Thoracic aorta (tissue), 2 donors: ENCODE data around the gene DPP8. TPM values are rescaled to one million over a fixed set of nuclear protein-coding genes. Genes with fewer than 3 reads are reported as not detected.

Experiments used
- ATAC-seq: fragments of 150-250 bp; one replicate; pipeline ENCODE4 v1.8.0; 2017; ENCODE audit warnings: low read depth; ENCODE audit not compliant: insufficient number of reproducible peaks, low FRiP score
- DNase-seq: peaks from one replicate; pipeline ENCODE4 v3.0.0-alpha.2; 2020; ENCODE audit warnings: low spot score
- H3K27ac ChIP-seq, 2 donors: fragments of 200-600 bp; sonication (generic); 1 replicate in 1 of 2; 2 replicates in 1 of 2; pipeline ENCODE4 v1.5.1; 2016; ENCODE audit warnings: mild to moderate bottlenecking in 2 of 2, moderate library complexity in 2 of 2
- H3K27me3 ChIP-seq: fragments of 200-600 bp; sonication (generic); replicated peaks from 2 replicates; pipeline ENCODE4 v1.6.0; 2016; ENCODE audit warnings: mild to moderate bottlenecking; ENCODE audit not compliant: insufficient read depth
- H3K36me3 ChIP-seq: fragments of 200-600 bp; sonication (generic); one replicate; pipeline ENCODE4 v1.5.1; 2016
- H3K4me1 ChIP-seq, 2 donors: fragments of 200-600 bp; sonication (generic); 1 replicate in 1 of 2; 2 replicates in 1 of 2; pipeline versions ENCODE4 v1.5.1 to v1.6.0; 2016; ENCODE audit warnings: low read depth in 2 of 2, mild to moderate bottlenecking in 1 of 2; ENCODE audit not compliant: control insufficient read depth in 1 of 2
- H3K4me3 ChIP-seq: fragments of 200-600 bp; sonication (generic); 2 replicates; pipeline ENCODE4 v1.5.1; 2016; ENCODE audit warnings: mild to moderate bottlenecking
- H3K9me3 ChIP-seq: fragments of 200-600 bp; sonication (generic); 2 replicates; pipeline ENCODE4 v1.5.1; 2016
- CTCF ChIP-seq: fragments of 200-600 bp; sonication (generic); IDR thresholded peaks from one replicate; pipeline ENCODE4 v1.5.1; 2019; ENCODE audit warnings: antibody characterized with exemption
- total RNA-seq, 2 donors: library from RNA; depleted of rRNA; stranded (reverse); fragments of >200 nt; gene quantifications; one replicate each; pipeline versions ENCODE4 v1.1.0 to v1.2.3, GENCODE V29; 2016

The DPP8 gene
- total RNA-seq, 2 donors from 2014 or later = 38.3 to 58.0 TPM

GRCh38 chr15:65395567-65396202 lies 121.8 kb downstream of the DPP8 start:
- no peak overlapping the region for H3K4me3 ChIP-seq
- DNase-seq = no peak

GRCh38 chr15:65394936-65395335 lies 122.6 kb downstream of the DPP8 start:
- Histone ChIP-seq H3K4me3 (no peak overlapping the region), H3K9me3 (no peaks in the 10 kb centered on the region), H3K4me1 (no peaks in the 10 kb centered on the region), H3K36me3 (no peaks in the 10 kb centered on the region), H3K27ac (no peak overlapping the region), H3K27me3 (no peaks in the 10 kb centered on the region)
- no peak for TF ChIP-seq CTCF
- ATAC-seq (no peak), DNase-seq (no peak)

More at GRCh38 chr15:65395567-65396202, 121.8 kb downstream of the DPP8 start:
- H3K9me3 ChIP-seq = no peaks in the 10 kb centered on the region
- no peaks in the 10 kb centered on the region for H3K4me1 ChIP-seq
- no peaks in the 10 kb centered on the region for H3K36me3 ChIP-seq
- no peaks in the 10 kb centered on the region for H3K27me3 ChIP-seq
- no peak for TF ChIP-seq CTCF
- no peak for ATAC-seq
- H3K27ac ChIP-seq = no peak overlapping the region

GRCh38 chr15:65394280-65394789 lies 123.2 kb downstream of the DPP8 start:
- ATAC-seq (no peak), DNase-seq (no peak)
- no peaks in the 10 kb centered on the region for H3K9me3 ChIP-seq
- H3K36me3 ChIP-seq = no peaks in the 10 kb centered on the region
- no peak overlapping the region for H3K4me3 ChIP-seq
- H3K4me1 ChIP-seq = no peaks in the 10 kb centered on the region
- no peaks in the 10 kb centered on the region for H3K27me3 ChIP-seq
- no peak for TF ChIP-seq CTCF
- H3K27ac ChIP-seq = no peak overlapping the region

- no peak for DNase-seq
- Histone ChIP-seq H3K27me3 (no peaks in the 10 kb centered on the region), H3K4me3 (no peak overlapping the region), H3K27ac (no peak overlapping the region), H3K36me3 (no peaks in the 10 kb centered on the region), H3K4me1 (no peaks in the 10 kb centered on the region), H3K9me3 (no peaks in the 10 kb centered on the region)
- no peak for ATAC-seq
- TF ChIP-seq CTCF = no peak
These were observed 123.9 kb downstream of the DPP8 start for GRCh38 chr15:65393557-65393956.

- H3K4me3 ChIP-seq = no peak overlapping the region
- DNase-seq = no peak
- no peaks in the 10 kb centered on the region for H3K4me1 ChIP-seq
- no peaks in the 10 kb centered on the region for H3K36me3 ChIP-seq
- no peak for TF ChIP-seq CTCF
- no peak overlapping the region for H3K27ac ChIP-seq
- no peaks in the 10 kb centered on the region for H3K9me3 ChIP-seq
- no peak for ATAC-seq
- no peaks in the 10 kb centered on the region for H3K27me3 ChIP-seq
These were observed 124.4 kb downstream of the DPP8 start for GRCh38 chr15:65393091-65393490.

Other genes with a start within 250 kb of the DPP8 start
- gene PARP16, start 230.8 kb downstream of the DPP8 start, total RNA-seq = 10 to 100 TPM in 1 of 2 donors, 1 to 10 TPM in 1; 7.2 to 15.4 TPM
- not detected for gene RNU5A-1, start 221.6 kb downstream of the DPP8 start, total RNA-seq
- gene RNU5B-1, start 213.0 kb downstream of the DPP8 start, total RNA-seq = not detected
- gene IGDCC3, start 139.7 kb downstream of the DPP8 start, total RNA-seq = not detected
- gene IGDCC4, start 94.7 kb downstream of the DPP8 start, total RNA-seq = 1 to 10 TPM in 1 of 2 donors, under 1 TPM in 1; 0.95 to 2.8 TPM
- gene HACD3, start 12.8 kb upstream of the DPP8 start, total RNA-seq = 10 to 100 TPM; 20.0 to 31.0 TPM
- 10 to 100 TPM; 36.8 to 39.7 TPM for gene INTS14, start 93.4 kb upstream of the DPP8 start, total RNA-seq
- 1 to 10 TPM; 6.1 to 7.3 TPM for gene SLC24A1, start 104.2 kb upstream of the DPP8 start, total RNA-seq